Left ventricle myocardium inferior (tissue), 1 donor: Measurements from ENCODE around the gene PAM. TPM values are rescaled to one million over a fixed set of nuclear protein-coding genes. Genes with fewer than 3 reads are reported as not detected.

Experiments used
- DNase-seq: peaks from one replicate; pipeline ENCODE4 v3.0.0-alpha.2; 2020
- H3K27ac ChIP-seq: fragments of 200-600 bp; replicated peaks from 2 replicates; pipeline ENCODE4 v1.8.0; 2021
- H3K27me3 ChIP-seq: fragments of 200-600 bp; 2 replicates; pipeline ENCODE4 v1.8.0; 2021; ENCODE audit warnings: low read depth
- H3K36me3 ChIP-seq: fragments of 200-600 bp; 2 replicates; pipeline ENCODE4 v1.8.0; 2021
- H3K4me1 ChIP-seq: fragments of 200-600 bp; 2 replicates; pipeline ENCODE4 v1.8.0; 2021
- H3K4me3 ChIP-seq: fragments of 200-600 bp; 2 replicates; pipeline ENCODE4 v1.8.0; 2021; ENCODE audit warnings: mild to moderate bottlenecking, moderate library complexity
- H3K9me3 ChIP-seq: fragments of 200-600 bp; replicated peaks from 2 replicates; pipeline ENCODE4 v1.8.0; 2021
- CTCF ChIP-seq: fragments of 200-600 bp; IDR thresholded peaks from 2 replicates; pipeline ENCODE4 v1.8.0; 2021; ENCODE audit warnings: antibody characterized with exemption, mild to moderate bottlenecking, borderline replicate concordance
- intact Hi-C: fragments of 100-400 bp; cut with micrococcal nuclease; formaldehyde crosslinking; loops from one replicate; pipeline ENCODE4 v1.11.0; 2022
- total RNA-seq: library from RNA; stranded (reverse); fragmentation: NEBNext Ultra II Directional; extraction: Animal tissue kit (Norgen Biotek cat#: 25700); gene quantifications from one replicate; pipeline ENCODE4 v1.2.1, GENCODE V29; 2021
- donor health status: DM: no; HTN: yes; CAD: no; lungs with severe emphysema.

PAM gene
- total RNA-seq, 1 donor from 2014 or later = 1,051 TPM

GRCh38 chr5:102876610-102877009, 121.5 kb downstream of the PAM start:
- Histone ChIP-seq H3K4me1 (peaks cover 34% of the 10 kb centered on the region), H3K36me3 (peaks cover 13% of the 10 kb centered on the region), H3K27me3 (no peaks in the 10 kb centered on the region), H3K27ac (no peak overlapping the region), H3K4me3 (no peak overlapping the region), H3K9me3 (no peaks in the 10 kb centered on the region)
- intact Hi-C loops = no loop called here
- TF ChIP-seq CTCF = no peak
- DNase-seq = no peak

GRCh38 chr5:102879741-102880140, 124.6 kb downstream of the PAM start:
- intact Hi-C loops = no loop called here
- Histone ChIP-seq H3K27me3 (no peaks in the 10 kb centered on the region), H3K36me3 (peaks cover 13% of the 10 kb centered on the region), H3K4me3 (no peak overlapping the region), H3K27ac (no peak overlapping the region), H3K4me1 (peaks cover 39% of the 10 kb centered on the region), H3K9me3 (peaks cover 4% of the 10 kb centered on the region)
- no peak for TF ChIP-seq CTCF
- no peak for DNase-seq

- Histone ChIP-seq H3K27me3 (no peaks in the 10 kb centered on the region), H3K4me1 (peaks cover 58% of the 10 kb centered on the region), H3K4me3 (no peak overlapping the region), H3K9me3 (peaks cover 4% of the 10 kb centered on the region), H3K27ac (no peak overlapping the region), H3K36me3 (no peaks in the 10 kb centered on the region)
- intact Hi-C loops = no loop called here
- no peak for TF ChIP-seq CTCF
- DNase-seq = no peak
Measured at GRCh38 chr5:102886586-102886985, 131.5 kb downstream of the PAM start.

GRCh38 chr5:102888483-102888882, 133.4 kb downstream of the PAM start:
- intact Hi-C loops = no loop called here

GRCh38 chr5:102889033-102889432, 133.9 kb downstream of the PAM start:
- Histone ChIP-seq H3K36me3 (no peaks in the 10 kb centered on the region), H3K4me1 (peaks cover 61% of the 10 kb centered on the region), H3K4me3 (no peak overlapping the region), H3K9me3 (no peaks in the 10 kb centered on the region), H3K27me3 (no peaks in the 10 kb centered on the region), H3K27ac (no peak overlapping the region)
- no peak for TF ChIP-seq CTCF
- DNase-seq = no peak
- intact Hi-C loops = no loop called here

More at GRCh38 chr5:102888483-102888882, 133.4 kb downstream of the PAM start:
- Histone ChIP-seq H3K9me3 (no peaks in the 10 kb centered on the region), H3K4me3 (no peak overlapping the region), H3K27ac (no peak overlapping the region), H3K36me3 (no peaks in the 10 kb centered on the region), H3K27me3 (no peaks in the 10 kb centered on the region), H3K4me1 (peaks cover 66% of the 10 kb centered on the region)
- no peak for DNase-seq
- TF ChIP-seq CTCF = no peak

- no peak overlapping the region for H3K4me3 ChIP-seq
- H3K9me3 ChIP-seq = no peaks in the 10 kb centered on the region
- intact Hi-C loops = no loop called here
- H3K27me3 ChIP-seq = no peaks in the 10 kb centered on the region
- no peak for DNase-seq
- no peak for TF ChIP-seq CTCF
- no peak overlapping the region for H3K27ac ChIP-seq
- no peaks in the 10 kb centered on the region for H3K36me3 ChIP-seq
- peaks cover 57% of the 10 kb centered on the region for H3K4me1 ChIP-seq
Measured at GRCh38 chr5:102890133-102890532, 135.0 kb downstream of the PAM start.
